Parietal lobe (tissue), 2 donors: ENCODE results near the gene PRKAA2. TPM values are rescaled to one million over a fixed set of nuclear protein-coding genes. Genes with fewer than 3 reads are reported as not detected.

Experiments
- small RNA-seq: library from RNA; depleted of rRNA; stranded (forward); fragments of <200 nt; gene quantifications from one replicate; pipeline ENCODE3, GENCODE V24; 2014; ENCODE audit warnings: low replicate concordance
- total RNA-seq: library from RNA; depleted of rRNA; stranded (reverse); fragments of >200 nt; gene quantifications from one replicate; pipeline ENCODE4 v1.2.3, GENCODE V29; 2014

PRKAA2 gene
- 31.3 TPM for total RNA-seq

DNA sequence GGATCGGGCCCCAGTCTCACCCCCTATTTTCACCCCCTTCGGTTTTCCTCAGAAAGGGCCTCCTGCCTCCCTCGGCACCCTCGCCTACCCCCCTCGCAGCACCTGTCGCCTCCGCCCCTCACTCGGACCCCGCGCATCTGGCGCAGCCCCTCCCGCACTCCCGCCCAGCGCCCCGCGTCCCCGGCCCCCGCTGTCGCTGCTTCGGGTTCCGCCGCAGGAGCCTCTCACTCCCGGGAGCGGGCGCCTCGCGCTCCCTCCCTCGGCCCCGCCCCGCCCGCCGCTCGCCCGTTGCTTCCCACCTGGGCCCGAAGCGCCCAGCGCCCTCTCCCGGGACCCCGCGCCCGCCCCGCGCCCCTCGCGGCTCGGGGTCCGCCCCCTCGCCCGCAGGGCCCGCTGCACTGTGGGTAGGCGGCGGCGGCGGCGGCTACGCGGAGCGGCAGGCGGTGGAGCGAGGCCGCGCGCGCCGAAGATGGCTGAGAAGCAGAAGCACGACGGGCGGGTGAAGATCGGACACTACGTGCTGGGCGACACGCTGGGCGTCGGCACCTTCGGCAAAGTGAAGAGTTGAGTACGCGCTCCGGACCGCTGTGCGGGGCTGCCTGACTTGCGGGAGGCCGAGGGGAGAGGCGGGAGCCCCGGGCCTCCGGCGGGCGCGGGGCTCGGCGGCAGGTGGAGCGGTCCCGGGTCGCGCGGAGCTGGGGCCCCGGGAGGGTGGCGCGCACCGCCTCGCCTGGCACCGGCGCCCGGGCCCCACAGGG lies at the start of gene PRKAA2:
Gene PRKAA2, plus strand, starts transcription at position 396 of the 758 bp plus-strand sequence. Its CDS starts 74 bp downstream, at position 470.

Small RNA genes lying within 50 kb of the gene (small RNA-seq; reads per million reads assigned to genes)
- gene AC099789.1: not detected

Other genes starting within 250 kb of the PRKAA2 start
- gene PLPP3, start 65.8 kb upstream of the PRKAA2 start, total RNA-seq: 33.2 TPM
- gene FYB2, start 174.1 kb downstream of the PRKAA2 start, total RNA-seq: 0.94 TPM
- gene C8A, start 209.5 kb downstream of the PRKAA2 start, total RNA-seq: not detected